ENCODE data around the gene PSMG2.

Gene PSMG2

DNA sequence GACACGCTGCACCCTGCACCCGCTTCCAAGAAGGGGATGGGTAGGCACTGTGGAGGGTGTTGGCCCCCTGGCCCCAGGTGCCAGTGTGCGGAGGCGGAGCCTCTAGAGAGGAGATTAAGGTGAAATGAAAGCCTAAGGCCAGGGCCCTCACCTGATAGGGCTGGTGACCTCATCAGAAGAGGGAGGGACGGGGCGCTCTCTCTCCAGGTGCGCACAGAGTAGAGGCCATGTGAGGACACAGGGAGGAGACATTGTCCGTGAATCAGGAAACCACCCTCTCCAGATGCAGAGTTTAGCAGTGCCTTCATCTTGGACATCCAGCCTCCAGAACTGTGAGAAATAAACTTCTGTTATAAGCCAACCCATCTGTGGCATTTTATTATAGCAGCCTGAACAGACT is 62.3 kb downstream of the PSMG2 start:
- no peak for DNase-seq

DNA sequence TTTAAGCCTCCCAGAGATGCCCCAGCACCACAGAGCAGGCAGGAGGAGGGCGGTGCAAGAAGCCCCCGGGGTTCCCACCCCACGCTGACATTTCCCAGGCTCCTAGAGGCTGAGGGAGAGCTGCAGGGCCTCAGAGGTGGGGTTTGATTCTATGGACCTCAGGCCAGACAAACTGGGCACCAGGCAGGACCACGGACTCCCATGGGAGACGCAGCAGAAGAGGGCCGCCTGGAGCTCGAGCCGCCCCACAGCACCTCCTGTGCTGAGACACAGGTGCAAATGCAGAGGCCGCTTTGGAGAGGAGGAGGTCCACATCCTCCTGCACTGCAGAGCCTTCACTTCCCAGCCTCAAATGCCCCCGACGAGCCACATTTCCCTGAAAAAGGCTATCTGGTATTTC is 62.7 kb downstream of the PSMG2 start:
- DNase-seq, result no peak

DNA sequence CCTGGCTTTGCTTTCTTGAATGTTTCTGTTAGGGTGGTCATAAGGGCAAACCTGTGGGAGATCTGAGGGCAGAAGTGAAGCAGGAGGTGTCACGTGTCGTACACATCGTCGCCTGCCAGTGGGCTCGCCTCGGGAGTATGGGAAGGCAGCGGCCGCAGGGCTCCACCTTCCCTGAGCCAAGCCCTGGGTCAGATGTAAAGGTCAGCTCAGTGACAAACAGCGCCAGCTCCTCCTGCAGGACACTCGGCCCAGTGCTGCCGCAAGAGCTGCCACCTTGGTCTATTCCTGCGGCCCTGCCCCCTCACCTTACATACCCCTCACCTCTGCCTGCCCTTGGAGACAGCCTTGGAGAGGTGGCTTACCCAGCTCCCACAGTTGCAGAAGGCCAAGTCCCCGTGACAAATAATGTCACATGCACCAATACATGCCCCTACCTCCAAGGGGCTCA is 64.2 kb downstream of the PSMG2 start:
- DNase-seq, result no peak

DNA sequence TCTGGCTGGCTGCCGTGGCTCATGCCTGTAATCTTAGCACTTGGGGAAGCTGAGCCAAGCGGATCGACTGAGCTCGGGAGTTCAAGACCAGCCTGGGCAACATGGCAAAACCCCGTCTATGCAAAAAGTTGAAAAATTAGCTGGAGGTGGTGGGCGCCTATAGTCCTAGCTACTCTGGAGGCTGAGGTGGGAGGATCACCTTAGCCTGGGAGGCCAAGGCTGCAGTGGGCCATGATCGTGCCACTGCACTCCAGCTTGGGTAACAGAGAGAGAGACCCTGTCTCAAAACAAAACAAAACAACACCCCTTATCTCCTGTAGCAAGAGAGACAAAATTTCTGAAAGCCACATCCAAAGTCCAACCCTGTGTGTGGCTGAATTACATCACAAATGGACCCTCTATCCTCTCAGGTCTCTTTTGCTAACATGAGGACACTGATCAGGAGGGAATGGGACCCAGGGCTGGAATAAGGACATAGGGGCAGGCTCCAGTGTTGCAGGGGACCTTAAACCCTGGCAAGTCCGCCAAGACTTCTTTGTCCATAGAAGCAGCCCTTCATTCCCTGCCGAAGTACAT is 64.8 kb downstream of the PSMG2 start:
- DNase-seq, result no peak

DNA sequence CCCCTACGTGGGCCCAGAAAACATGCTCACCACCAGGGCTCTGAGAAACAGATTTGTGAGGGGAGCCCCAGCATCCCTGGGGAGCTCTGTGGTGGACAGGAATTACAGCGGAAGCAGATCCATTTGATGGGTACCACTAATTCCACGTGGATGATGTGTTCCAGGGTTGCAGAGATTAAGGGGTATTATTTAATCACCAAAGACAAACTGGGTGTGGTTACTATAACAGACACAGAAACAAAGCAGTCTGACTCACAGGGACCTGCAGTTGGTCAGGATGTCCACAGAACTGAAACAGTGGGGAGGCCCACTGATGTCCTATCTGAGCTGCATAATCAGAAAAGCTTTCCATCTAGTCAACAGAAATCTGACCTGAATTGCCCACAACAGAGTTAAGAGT is 65.8 kb downstream of the PSMG2 start:
- no peak for DNase-seq

DNA sequence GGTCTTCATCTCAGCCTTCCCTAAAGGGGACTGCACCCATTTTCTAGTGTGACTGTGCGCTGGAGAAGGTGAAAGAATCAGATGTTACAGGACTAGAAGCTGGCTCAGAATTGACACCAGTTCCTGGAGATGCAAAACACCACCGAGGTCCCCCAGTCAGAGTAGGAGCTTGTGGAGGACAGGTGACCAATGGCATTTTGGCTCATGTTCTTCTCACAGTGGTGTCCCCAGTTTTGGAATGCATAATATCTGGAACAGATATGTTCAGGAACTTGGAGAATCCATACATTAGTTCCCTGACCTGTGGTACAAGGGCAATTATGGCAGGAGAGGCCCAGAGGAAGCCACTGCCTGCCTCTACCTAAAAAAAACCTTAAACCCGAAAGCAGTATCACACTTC is 66.3 kb downstream of the PSMG2 start:
- no peak for DNase-seq

DNA sequence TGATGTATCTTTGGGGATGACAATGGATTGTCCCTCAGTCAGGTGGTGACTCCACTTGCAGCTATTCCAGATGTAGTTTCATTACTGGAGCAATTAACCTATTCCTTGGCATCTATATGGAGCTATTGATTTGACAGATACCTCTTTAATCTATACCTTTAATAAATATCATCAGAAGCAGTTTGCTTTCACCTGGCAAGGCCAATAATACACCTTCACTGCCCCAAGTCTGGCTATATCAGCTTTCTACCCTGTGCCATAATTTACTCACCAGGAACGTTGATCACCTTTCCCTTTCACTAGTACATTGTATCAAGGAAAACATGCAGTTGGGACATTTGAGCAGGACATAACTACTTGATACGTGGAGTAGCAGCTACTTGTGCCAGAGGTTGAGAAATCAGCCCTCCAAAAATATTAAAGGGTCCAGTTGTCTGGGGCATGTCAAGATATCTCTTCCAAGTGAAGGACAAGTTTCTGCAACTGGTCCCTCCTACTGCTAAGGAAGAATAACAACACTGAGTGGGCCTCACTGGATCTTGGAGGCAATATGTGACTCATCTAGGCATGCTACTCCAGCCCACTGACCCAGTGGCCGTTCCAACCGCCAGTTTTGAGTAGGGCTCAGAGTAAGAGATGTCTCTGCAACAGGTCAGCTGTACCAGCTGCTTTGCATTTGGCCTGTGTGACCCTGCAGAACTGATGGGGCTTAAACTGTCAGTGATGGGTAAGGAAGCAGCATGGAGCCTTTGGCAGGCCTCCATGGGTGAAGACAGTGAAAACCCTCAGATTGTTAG is 67.0 kb downstream of the PSMG2 start:
- DNase-seq, result no peak

DNA sequence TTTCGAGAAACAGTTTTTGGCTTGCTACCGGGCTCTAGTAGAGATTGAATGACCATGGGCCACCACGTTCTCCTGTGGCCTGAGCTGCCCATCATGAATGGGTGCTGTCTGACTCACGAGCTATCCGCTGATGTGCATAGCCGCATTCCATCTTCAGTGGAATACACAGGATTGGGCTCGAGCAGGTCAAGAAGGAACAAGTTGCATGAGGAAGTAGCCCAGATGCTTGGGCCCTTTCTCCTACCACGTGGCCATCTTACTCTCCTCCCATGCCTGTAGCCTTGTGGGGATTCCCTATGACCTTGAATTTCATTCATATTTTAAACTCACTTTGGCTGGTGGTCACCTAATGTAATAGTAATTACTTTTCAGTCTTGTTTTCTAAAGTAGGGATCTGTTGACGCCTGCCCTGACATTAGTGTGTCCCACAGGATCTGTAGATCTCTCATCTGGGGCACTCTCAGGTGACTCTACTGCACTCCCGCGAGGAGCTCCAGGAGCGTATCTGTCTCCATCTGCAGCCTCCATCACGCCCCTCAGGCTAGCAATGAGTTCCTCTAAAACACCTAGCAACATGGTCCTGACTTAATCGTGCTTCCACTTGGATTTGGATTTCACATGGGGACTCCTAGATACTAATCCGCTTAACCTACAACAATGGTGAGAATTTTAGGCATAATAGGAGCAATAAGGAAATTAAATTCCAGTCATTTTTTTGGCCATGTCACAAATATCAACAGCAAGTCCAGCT is 67.8 kb downstream of the PSMG2 start:
- no peak for DNase-seq

DNA sequence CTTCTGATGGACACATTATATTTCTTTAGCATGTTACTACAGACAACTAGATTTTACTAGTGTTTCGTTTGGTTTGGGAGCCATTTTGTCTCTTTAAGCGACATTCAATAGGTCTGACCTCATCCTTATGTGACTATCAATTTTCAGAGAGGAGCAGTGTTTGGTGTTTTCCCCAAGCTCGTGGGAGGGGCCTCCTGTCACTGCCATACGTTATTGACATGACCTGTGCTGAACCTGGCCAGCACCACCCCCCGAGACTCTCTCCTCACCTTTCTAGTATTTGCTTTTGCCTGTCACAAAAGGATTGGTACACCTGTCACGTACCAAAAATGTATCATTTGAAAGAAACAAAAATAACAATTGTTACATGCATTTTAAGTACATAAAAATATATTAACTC is 69.3 kb downstream of the PSMG2 start:
- no peak for DNase-seq

DNA sequence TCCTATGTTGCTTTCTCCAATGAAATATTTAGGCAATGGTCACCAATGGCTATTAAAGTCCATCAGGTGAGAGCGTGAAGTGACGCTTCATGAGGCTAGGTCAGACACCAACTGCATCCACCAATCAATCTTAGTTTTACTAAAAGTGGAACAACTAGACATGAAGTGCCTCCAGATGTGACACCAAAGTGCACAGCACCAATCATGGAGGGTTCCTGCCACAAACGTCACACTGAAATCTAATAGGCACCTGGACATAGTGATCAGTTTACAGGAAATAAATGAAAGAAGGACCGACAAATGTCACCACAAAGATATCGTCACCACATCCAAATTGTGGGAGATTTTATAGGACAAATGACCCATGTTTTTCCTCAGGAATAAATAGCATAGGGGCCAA is 70.5 kb downstream of the PSMG2 start:
- DNase-seq, result no peak

DNA sequence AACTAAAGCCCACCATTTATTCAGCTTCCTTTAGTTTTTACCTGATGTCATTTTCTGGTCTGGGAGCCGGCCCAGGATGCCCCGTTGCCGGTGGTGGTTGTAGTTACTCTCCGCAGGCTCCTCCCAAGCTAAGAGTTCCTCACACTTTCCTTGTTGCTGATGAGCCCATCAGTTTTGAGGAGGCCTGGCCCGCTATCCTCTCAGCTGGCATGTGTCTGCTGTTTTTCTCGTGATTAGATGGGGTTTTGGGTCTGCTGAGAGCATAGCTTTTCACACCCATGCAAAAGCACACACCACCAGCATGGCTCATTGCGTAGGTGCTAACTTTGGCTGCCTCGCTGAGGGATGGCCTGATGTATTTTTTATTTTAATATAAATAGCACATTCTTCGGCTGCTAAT is 72.1 kb downstream of the PSMG2 start:
- no peak for DNase-seq

All from right kidney (tissue), 1 donor.